H9 (cell line): Measurements from ENCODE around the gene POU2F3. TPM values are rescaled to one million over a fixed set of nuclear protein-coding genes. Genes with fewer than 3 reads are reported as not detected.

Source experiments
- DNase-seq: peaks from one replicate; pipeline ENCODE4 v3.0.0-alpha.2; 2017
- H2AFZ ChIP-seq: one replicate; pipeline ENCODE4 v1.6.1; 2013; ENCODE audit warnings: mild to moderate bottlenecking, low read length, control low read depth, moderate library complexity
- H2AK5ac ChIP-seq: 2 replicates; pipeline ENCODE4 v1.6.1; 2013; ENCODE audit warnings: low read length, control low read depth, mixed read lengths; ENCODE audit not compliant: insufficient read length
- H2BK120ac ChIP-seq: one replicate; pipeline ENCODE4 v1.6.1; 2013; ENCODE audit warnings: low read depth, mild to moderate bottlenecking, low read length, control low read depth, inconsistent platforms; ENCODE audit not compliant: poor library complexity, severe bottlenecking
- H2BK12ac ChIP-seq: 2 replicates; pipeline ENCODE4 v1.6.1; 2013; ENCODE audit warnings: low read length, control low read depth, mixed read lengths, low read depth; ENCODE audit not compliant: insufficient read length
- H2BK15ac ChIP-seq: 2 replicates; pipeline ENCODE4 v1.6.1; 2013; ENCODE audit warnings: low read depth, low read length, control low read depth
- H2BK20ac ChIP-seq: one replicate; pipeline ENCODE4 v1.6.1; 2013; ENCODE audit warnings: low read depth, mild to moderate bottlenecking, low read length, control low read depth, inconsistent platforms; ENCODE audit not compliant: poor library complexity, severe bottlenecking
- H2BK5ac ChIP-seq: 2 replicates; pipeline ENCODE4 v1.6.1; 2013; ENCODE audit warnings: low read length, control low read depth, mixed read lengths; ENCODE audit not compliant: insufficient read length
- H3K14ac ChIP-seq: 2 replicates; pipeline ENCODE4 v1.6.1; 2013; ENCODE audit warnings: low read length, control low read depth; ENCODE audit not compliant: insufficient read depth
- H3K18ac ChIP-seq: 2 replicates; pipeline ENCODE4 v1.6.1; 2013; ENCODE audit warnings: low read depth, mild to moderate bottlenecking, mixed read lengths, low read length, control low read depth; ENCODE audit not compliant: insufficient read length
- H3K23ac ChIP-seq: 2 replicates; pipeline ENCODE4 v1.6.1; 2013; ENCODE audit warnings: low read length, control low read depth, mixed read lengths, low read depth; ENCODE audit not compliant: insufficient read length
- H3K23me2 ChIP-seq: 2 replicates; pipeline ENCODE4 v1.6.1; 2013; ENCODE audit warnings: low read depth, mild to moderate bottlenecking, mixed read lengths, low read length, control low read depth; ENCODE audit not compliant: insufficient read length, poor library complexity, severe bottlenecking
- H3K27ac ChIP-seq: 2 replicates; pipeline ENCODE4 v1.5.1; 2013; ENCODE audit warnings: low read length, control low read depth, mixed read lengths, low read depth; ENCODE audit not compliant: insufficient read length
- H3K27me3 ChIP-seq: 2 replicates; pipeline ENCODE4 v1.6.1; 2013; ENCODE audit warnings: low read length, control low read depth, inconsistent platforms; ENCODE audit not compliant: insufficient read depth
- H3K4ac ChIP-seq: 2 replicates; pipeline ENCODE4 v1.6.1; 2013; ENCODE audit warnings: low read depth, mild to moderate bottlenecking, control low read depth, inconsistent platforms, low read length, moderate library complexity
- H3K4me1 ChIP-seq: 2 replicates; pipeline ENCODE4 v1.6.1; 2013; ENCODE audit warnings: low read length, control low read depth, inconsistent platforms; ENCODE audit not compliant: insufficient read depth
- H3K4me2 ChIP-seq: 2 replicates; pipeline ENCODE4 v1.6.1; 2013; ENCODE audit warnings: low read length, control low read depth, mixed read lengths; ENCODE audit not compliant: insufficient read length, insufficient read depth
- H3K56ac ChIP-seq: 2 replicates; pipeline ENCODE4 v1.6.1; 2013; ENCODE audit warnings: low read depth, mild to moderate bottlenecking, mixed read lengths, low read length, control low read depth; ENCODE audit not compliant: insufficient read length
- H3K79me1 ChIP-seq: 2 replicates; pipeline ENCODE4 v1.6.1; 2013; ENCODE audit warnings: low read depth, mild to moderate bottlenecking, moderate library complexity, low read length, control low read depth, inconsistent platforms; ENCODE audit not compliant: insufficient read depth, poor library complexity, severe bottlenecking
- H3K79me2 ChIP-seq: 2 replicates; pipeline ENCODE4 v1.6.1; 2013; ENCODE audit warnings: low read length, control low read depth, inconsistent platforms; ENCODE audit not compliant: insufficient read depth
- H3K9ac ChIP-seq: 2 replicates; pipeline ENCODE4 v1.6.1; 2013; ENCODE audit warnings: low read length, control low read depth, mixed read lengths; ENCODE audit not compliant: insufficient read length; ENCODE audit errors: extremely low read depth
- H3K9me3 ChIP-seq: one replicate; pipeline ENCODE4 v1.6.1; 2013; ENCODE audit warnings: low read depth, low read length, inconsistent platforms; ENCODE audit not compliant: control insufficient read depth
- H3T11ph ChIP-seq: one replicate; pipeline ENCODE4 v1.6.1; 2013; ENCODE audit warnings: mild to moderate bottlenecking, low read length, control low read depth, inconsistent platforms
- H4K20me1 ChIP-seq: one replicate; pipeline ENCODE4 v1.6.1; 2013; ENCODE audit not compliant: control insufficient read depth, insufficient read length, insufficient read depth
- H4K5ac ChIP-seq: 2 replicates; pipeline ENCODE4 v1.6.1; 2013; ENCODE audit warnings: low read depth, mild to moderate bottlenecking, mixed read lengths, low read length, control low read depth; ENCODE audit not compliant: insufficient read length
- H4K8ac ChIP-seq: replicated peaks from 2 replicates; pipeline ENCODE4 v1.6.1; 2013; ENCODE audit warnings: low read length, control low read depth, mixed read lengths, low read depth; ENCODE audit not compliant: insufficient read length
- H4K91ac ChIP-seq: 2 replicates; pipeline ENCODE4 v1.6.1; 2013; ENCODE audit warnings: low read depth, mild to moderate bottlenecking, moderate library complexity, mixed read lengths, low read length, control low read depth; ENCODE audit not compliant: insufficient read length
- H3K27ac Mint-ChIP-seq, 3 experiments: 2 replicates in 2 of 3; 3 replicates in 1 of 3; pipeline ENCODE4 v1.8.0; 2020 to 2021; ENCODE audit warnings: mixed read lengths in 3 of 3, mild to moderate bottlenecking in 1 of 3, moderate library complexity in 1 of 3
- H3K27me3 Mint-ChIP-seq: 2 replicates; pipeline ENCODE4 v1.8.0; 2021; ENCODE audit warnings: low read depth, mild to moderate bottlenecking, moderate library complexity, mixed read lengths
- H3K36me3 Mint-ChIP-seq, 3 experiments: 2 replicates in 2 of 3; 3 replicates in 1 of 3; pipeline ENCODE4 v1.8.0; 2020 to 2021; ENCODE audit warnings: low read depth in 3 of 3, mixed read lengths in 3 of 3; ENCODE audit not compliant: insufficient read depth in 1 of 3
- H3K4me1 Mint-ChIP-seq, 2 experiments: 2 replicates each; pipeline ENCODE4 v1.8.0; 2020; ENCODE audit warnings: mixed read lengths in 2 of 2
- H3K4me3 Mint-ChIP-seq, 2 experiments: 2 replicates in 1 of 2; 3 replicates in 1 of 2; pipeline ENCODE4 v1.8.0; 2020 to 2021; ENCODE audit warnings: mild to moderate bottlenecking in 2 of 2, mixed read lengths in 2 of 2, moderate library complexity in 1 of 2
- H3K9me3 Mint-ChIP-seq, 2 experiments: 2 replicates in 1 of 2; 3 replicates in 1 of 2; pipeline ENCODE4 v1.8.0; 2020; ENCODE audit warnings: mild to moderate bottlenecking in 2 of 2, mixed read lengths in 2 of 2, moderate library complexity in 1 of 2
- WGBS: extraction: QIAGEN DNeasy Blood & Tissue Kit; methylation state at CpG from one replicate; pipeline ENCODE4 v1.1.7; 2013; ENCODE audit warnings: missing lambda C conversion rate, low lambda C conversion rate, mixed read lengths; ENCODE audit not compliant: insufficient read length; ENCODE audit errors: extremely low coverage; 5-methylcytosine and 5-hydroxymethylcytosine counted together
- total RNA-seq: library from RNA; stranded (reverse); gene quantifications from 2 replicates; pipeline ENCODE4 v1.2.1, GENCODE V29; 2021
- TF ChIP-seq, protein P1 (sequence below): fragments of 200-600 bp; sonication (generic); conservative IDR thresholded peaks from 3 replicates; pipeline ENCODE4 v1.8.0; 2021; ENCODE audit warnings: antibody characterized with exemption, mild to moderate bottlenecking

Gene POU2F3
- total RNA-seq, 1 experiment from 2014 or later: 1.1 TPM

DNA sequence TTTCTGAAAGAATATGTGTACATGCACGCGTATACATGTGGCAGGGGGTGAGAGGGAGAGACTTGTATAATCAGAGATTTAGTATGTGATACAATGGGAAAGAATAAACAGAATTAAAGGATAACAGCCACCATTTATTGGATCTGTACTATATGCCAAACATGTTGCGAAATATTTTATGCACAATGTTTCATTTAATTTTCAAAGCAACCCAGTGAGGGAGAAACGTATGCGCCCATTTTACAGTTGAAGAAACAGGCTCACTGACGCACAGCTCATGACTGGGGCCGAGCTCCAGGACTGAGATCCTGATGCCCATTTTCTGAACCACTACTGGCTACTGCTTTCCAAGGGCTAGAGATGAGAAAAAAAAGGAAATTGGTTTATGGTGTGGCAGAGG, 32.4 kb upstream of the POU2F3 start:
- Histone ChIP-seq H2AK5ac (no peak overlapping the region), H3K4me2 (no peak overlapping the region), H2AFZ (no peak overlapping the region), H2BK120ac (no peak overlapping the region), H2BK5ac (no peak overlapping the region), H3K56ac (no peak overlapping the region), H3K9me3 (no peaks in the 10 kb centered on the region), H3K14ac (no peak overlapping the region), H2BK12ac (no peak overlapping the region), H4K91ac (no peak overlapping the region), H3K4ac (no peak overlapping the region), H2BK15ac (no peak overlapping the region), H3K4me1 (no peaks in the 10 kb centered on the region), H3T11ph (no peak overlapping the region), H4K20me1 (no peaks in the 10 kb centered on the region), H3K9ac (no peak overlapping the region), H3K79me1 (no peaks in the 10 kb centered on the region), H3K23me2 (peaks cover 11% of the 10 kb centered on the region), H3K27me3 (peaks cover 61% of the 10 kb centered on the region), H4K5ac (no peak overlapping the region), H2BK20ac (no peak overlapping the region), H3K79me2 (no peaks in the 10 kb centered on the region), H3K23ac (no peak overlapping the region), H4K8ac (no peak overlapping the region), H3K27ac (no peak overlapping the region), H3K18ac (no peak overlapping the region)
- Mint-ChIP-seq H3K36me3 (no peaks in the 10 kb centered on the region), H3K27me3 (peaks cover 96% of the 10 kb centered on the region), H3K4me3 (no peak overlapping the region), H3K27ac (no peak overlapping the region), H3K4me1 (peaks cover 23 to 25% of the 10 kb centered on the region in 2 experiments), H3K9me3 (no peaks in the 10 kb centered on the region)
- TF ChIP-seq, protein P1, sequence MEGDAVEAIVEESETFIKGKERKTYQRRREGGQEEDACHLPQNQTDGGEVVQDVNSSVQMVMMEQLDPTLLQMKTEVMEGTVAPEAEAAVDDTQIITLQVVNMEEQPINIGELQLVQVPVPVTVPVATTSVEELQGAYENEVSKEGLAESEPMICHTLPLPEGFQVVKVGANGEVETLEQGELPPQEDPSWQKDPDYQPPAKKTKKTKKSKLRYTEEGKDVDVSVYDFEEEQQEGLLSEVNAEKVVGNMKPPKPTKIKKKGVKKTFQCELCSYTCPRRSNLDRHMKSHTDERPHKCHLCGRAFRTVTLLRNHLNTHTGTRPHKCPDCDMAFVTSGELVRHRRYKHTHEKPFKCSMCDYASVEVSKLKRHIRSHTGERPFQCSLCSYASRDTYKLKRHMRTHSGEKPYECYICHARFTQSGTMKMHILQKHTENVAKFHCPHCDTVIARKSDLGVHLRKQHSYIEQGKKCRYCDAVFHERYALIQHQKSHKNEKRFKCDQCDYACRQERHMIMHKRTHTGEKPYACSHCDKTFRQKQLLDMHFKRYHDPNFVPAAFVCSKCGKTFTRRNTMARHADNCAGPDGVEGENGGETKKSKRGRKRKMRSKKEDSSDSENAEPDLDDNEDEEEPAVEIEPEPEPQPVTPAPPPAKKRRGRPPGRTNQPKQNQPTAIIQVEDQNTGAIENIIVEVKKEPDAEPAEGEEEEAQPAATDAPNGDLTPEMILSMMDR: no peak
- DNase-seq: no peak
- WGBS: no CpG with 5 or more reads among the region's 7 CpGs
